Heart left ventricle (tissue), 16 donors: ENCODE results near the gene STAT3. TPM values are rescaled to one million over a fixed set of nuclear protein-coding genes. Genes with fewer than 3 reads are reported as not detected.
A peak's percentile ranks its signal among the peaks of the same experiment; 100 is the strongest.
"Not testable (repeated sequence)": the region's sequence is repeated elsewhere in the genome, so short reads cannot be mapped to it uniquely, and the experiment has no call there.

Experiments used
- ATAC-seq, 4 donors: fragments of 200-7000 bp; cut with Tn5 transposase; one replicate each; pipeline ENCODE4 v1.9.1; 2020 to 2022; ENCODE audit warnings: moderate library complexity in 4 of 4, mild to moderate bottlenecking in 3 of 4, moderate number of reproducible peaks in 1 of 4
- DNase-seq, 5 donors: peaks; one replicate each; pipeline ENCODE4 v3.0.0-alpha.2; 2020
- H3K27ac ChIP-seq, 12 donors: fragments of 200-600 bp; sonication (generic) in 4 of 12; one replicate each; pipeline versions ENCODE4 v1.5.0 to v1.8.0; 2016 to 2022; ENCODE audit warnings: mild to moderate bottlenecking in 2 of 12
- H3K27me3 ChIP-seq, 9 donors: fragments of 200-600 bp; sonication (generic) in 2 of 9; one replicate each; pipeline versions ENCODE4 v1.5.1 to v1.8.0; 2016 to 2022; ENCODE audit warnings: mild to moderate bottlenecking in 3 of 9
- H3K36me3 ChIP-seq, 9 donors: fragments of 200-600 bp; sonication (generic) in 2 of 9; one replicate each; pipeline versions ENCODE4 v1.5.0 to v1.8.0; 2018 to 2022; ENCODE audit warnings: mild to moderate bottlenecking in 2 of 9
- H3K4me1 ChIP-seq, 12 donors: fragments of 200-600 bp; sonication (generic) in 4 of 12; one replicate each; pipeline versions ENCODE4 v1.5.0 to v1.8.0; 2016 to 2022; ENCODE audit warnings: mild to moderate bottlenecking in 3 of 12
- H3K4me3 ChIP-seq, 12 donors: fragments of 200-600 bp; sonication (generic) in 4 of 12; one replicate each; pipeline versions ENCODE4 v1.5.0 to v1.8.0; 2017 to 2022; ENCODE audit warnings: mild to moderate bottlenecking in 9 of 12, moderate library complexity in 4 of 12
- H3K9me3 ChIP-seq, 12 donors: fragments of 200-600 bp; sonication (generic) in 4 of 12; one replicate each; pipeline versions ENCODE4 v1.5.0 to v1.8.0; 2016 to 2022; ENCODE audit warnings: mild to moderate bottlenecking in 1 of 12
- CTCF ChIP-seq, 12 donors: fragments of 200-600 bp; sonication (generic) in 4 of 12; IDR thresholded peaks; one replicate each; pipeline versions ENCODE4 v1.5.0 to v1.8.0; 2018 to 2022; ENCODE audit warnings: antibody characterized with exemption in 12 of 12, mild to moderate bottlenecking in 5 of 12
- POLR2A ChIP-seq, 2 donors: fragments of 450-650 bp; IDR thresholded peaks; one replicate each; pipeline ENCODE4 v1.6.1; 2017; ENCODE audit warnings: antibody characterized with exemption in 2 of 2, mild to moderate bottlenecking in 2 of 2, moderate library complexity in 2 of 2
- WGBS, 4 donors: extraction: QIAGEN DNeasy Blood & Tissue Kit in 2 of 4; methylation state at CpG; one replicate each; pipeline versions ENCODE4 v1.1.5 to v1.1.7; 2013 to 2018; 5-methylcytosine and 5-hydroxymethylcytosine counted together
- intact Hi-C, 10 donors: fragments of 100-400 bp; cut with DNase I; formaldehyde crosslinking; loops; one replicate each; pipeline versions ENCODE4 v1.11.1 to v1.14.2; 2022
- polyA plus RNA-seq, 2 donors: library from polyadenylated mRNA; stranded (reverse); fragments of 200-250 nt; gene quantifications; one replicate each; pipeline ENCODE4 v1.2.3, GENCODE V29; 2013
- total RNA-seq, 9 donors: library from RNA; depleted of rRNA in 2 of 9; stranded (reverse); fragments of >200 nt in 2 of 9; fragmentation: NEBNext Ultra II Directional in 3 of 9; extraction: Animal tissue kit (Norgen Biotek cat#: 25700) in 3 of 9; gene quantifications; one replicate each; pipeline versions ENCODE4 v1.1.0 to v1.2.4, GENCODE V29; 2016 to 2023
- donor health status: ischemic (EF 13 %, LVEDD 7.1; RV severe dilation, severe dysfunction).
- donor health status: healthy with polysubstance abuse.
- donor health status: DM: no; HTN: yes; CAD: no.
- donor health status: DM: no; HTN: no; CAD: no.
- donor health status: ischemic (EF 25% LVEDD 6.9; RV normal size, moderate dysfunction).
- donor health status: ischemic (EF 25% LVEDD 5.7; RV mildly dilated, moderate dysfunction).
- donor health status: healthy.
- donor health status: DM: yes; HTN: yes; CAD: no.
- donor health status: ischemic (EF 35%, LVEDD 5.7; RV mildly dilated, moderate dysfunction).
- donor health status: nonischemic (EF 11% LVEDD 7.7; RV severe dilation, severe dysfunction).
- donor health status: DM: yes; HTN: yes; CAD: no.
- donor health status: PGD.
- donor health status: ischemic (EF 29% LVEDD 5.4; RV normal size, mild dysfunction).
- donor health status: nonischemic (EF 23%, LVEDD 6.1; RV moderate dilation, normal function).

The STAT3 gene
- total and polyA plus RNA-seq, 11 donors: 36.0 to 614 (median 148) TPM

- 91 to 93% (median 92%) methylated on average over 4 of the region's 4 CpGs for WGBS, 4 donors
- H3K27ac ChIP-seq: no peak overlapping the region
Observed at GRCh38 chr17:42392692-42393415, 4.6 kb upstream of the STAT3 start.

GRCh38 chr17:42391439-42391838, 3.2 kb upstream of the STAT3 start:
- not testable (repeated sequence) for H3K36me3 ChIP-seq, H3K9me3 ChIP-seq, H3K4me3 ChIP-seq, ATAC-seq, H3K27me3 ChIP-seq, H3K27ac ChIP-seq, DNase-seq
- intact Hi-C loops: loop anchor here in 1 of 10 donors (5.0 kb wide), 1 partner anchor 64 kb away; no protein-coding TSS in a partner anchor
- whole genome bisulfite sequencing, 4 donors: 83 to 94% (median 91%) methylated on average over 8 of the region's 8 CpGs
- peaks cover 0 to 20% (median 12%) of the 10 kb centered on the region in 12 donors for H3K4me1 ChIP-seq

More at GRCh38 chr17:42392692-42393415, 4.6 kb upstream of the STAT3 start:
- intact Hi-C loops: loop anchor here in 1 of 10 donors (5.0 kb wide), 1 partner anchor 66 kb away; no protein-coding TSS in a partner anchor
- Histone ChIP-seq H3K27me3 (no peaks in the 10 kb centered on the region), H3K36me3 (no peaks in the 10 kb centered on the region), H3K9me3 (no peaks in the 10 kb centered on the region), H3K4me1 (peaks cover 0 to 13% (median 5%) of the 10 kb centered on the region in 12 donors), H3K4me3 (no peak overlapping the region)
- ATAC-seq (no peak), DNase-seq (no peak)
- TF ChIP-seq POLR2A (IDR thresholded peaks at IDR 0.05) (no peak), CTCF (IDR thresholded peaks at IDR 0.05) (no peak)

- peaks cover 0 to 2% (median 0%) of the 10 kb centered on the region in 9 donors for H3K36me3 ChIP-seq
- H3K4me3 ChIP-seq: no peak overlapping the region
- intact Hi-C loops: loop anchor here in 8 of 10 donors (2.0 to 5.0 kb wide), 4 partner anchors 17 to 68 kb away; no protein-coding TSS in a partner anchor
- no peaks in the 10 kb centered on the region for H3K27me3 ChIP-seq
- DNase-seq: no peak
- no peaks in the 10 kb centered on the region for H3K9me3 ChIP-seq
- ATAC-seq: no peak
- no peak for TF ChIP-seq POLR2A (IDR thresholded peaks at IDR 0.05)
- TF ChIP-seq CTCF (IDR thresholded peaks at IDR 0.05): no peak
- peak overlapping the region in 6 of 12 donors; percentile 94 to 100 (median 100) for H3K27ac ChIP-seq
- peaks cover 3 to 35% (median 19%) of the 10 kb centered on the region in 12 donors for H3K4me1 ChIP-seq
- WGBS, 4 donors: 96 to 99% (median 97%) methylated on average over 5 of the region's 5 CpGs
Observed at GRCh38 chr17:42389899-42390298, 1.7 kb upstream of the STAT3 start.

- Histone ChIP-seq H3K4me3 (peak overlapping the region in 11 of 12 donors; percentile 21 to 100 (median 84)), H3K27ac (peak overlapping the region; percentile 87 to 100 (median 96)), H3K27me3 (no peaks in the 10 kb centered on the region), H3K4me1 (peaks cover 3 to 44% (median 24%) of the 10 kb centered on the region in 12 donors), H3K36me3 (peaks cover 0 to 10% (median 0%) of the 10 kb centered on the region in 9 donors), H3K9me3 (no peaks in the 10 kb centered on the region)
- TF ChIP-seq CTCF (IDR thresholded peaks at IDR 0.05) (no peak), POLR2A (IDR thresholded peaks at IDR 0.05) (no peak)
- intact Hi-C loops: loop anchor here in 7 of 10 donors (2.0 to 5.0 kb wide), 3 partner anchors 18 to 67 kb away; no protein-coding TSS in a partner anchor
- WGBS, 4 donors: 1 to 7% (median 1%) methylated on average over 11 of the region's 11 CpGs
- ATAC-seq (peak in 1 of 4 donors; percentile 44), DNase-seq (no peak)
Observed at GRCh38 chr17:42389135-42389417, 834 bp upstream of the STAT3 start.
